Fibroblast of gingiva (primary cell): ENCODE results near the gene TSTD1.

Experiments
- DNase-seq: peaks from one replicate; pipeline ENCODE4 v3.0.0-alpha.2; 2011; ENCODE audit warnings: low read depth

TSTD1 gene, protein sequence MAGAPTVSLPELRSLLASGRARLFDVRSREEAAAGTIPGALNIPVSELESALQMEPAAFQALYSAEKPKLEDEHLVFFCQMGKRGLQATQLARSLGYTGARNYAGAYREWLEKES

GRCh38 chr1:161038523-161039153 lies at the start of gene TSTD1:
TSTD1 (minus strand) TSS chr1:161038964; CDS start chr1:161038889, 75 bp downstream.
- DNase-seq = no peak

GRCh38 chr1:161086457-161086856 lies 47.7 kb upstream of the TSTD1 start:
- DNase-seq = no peak

- no peak for DNase-seq
Measured at GRCh38 chr1:161085165-161085564, 46.4 kb upstream of the TSTD1 start.

GRCh38 chr1:161084597-161084988 lies 45.8 kb upstream of the TSTD1 start:
- no peak for DNase-seq

GRCh38 chr1:161083748-161084596 lies 45.2 kb upstream of the TSTD1 start:
- DNase-seq = no peak

- peak; percentile 78 for DNase-seq
Measured at GRCh38 chr1:161082996-161083747, 44.4 kb upstream of the TSTD1 start.

- DNase-seq = no peak
Measured at GRCh38 chr1:161082483-161082882, 43.7 kb upstream of the TSTD1 start.

- no peak for DNase-seq
Measured at GRCh38 chr1:161081519-161081918, 42.8 kb upstream of the TSTD1 start.

DNA sequence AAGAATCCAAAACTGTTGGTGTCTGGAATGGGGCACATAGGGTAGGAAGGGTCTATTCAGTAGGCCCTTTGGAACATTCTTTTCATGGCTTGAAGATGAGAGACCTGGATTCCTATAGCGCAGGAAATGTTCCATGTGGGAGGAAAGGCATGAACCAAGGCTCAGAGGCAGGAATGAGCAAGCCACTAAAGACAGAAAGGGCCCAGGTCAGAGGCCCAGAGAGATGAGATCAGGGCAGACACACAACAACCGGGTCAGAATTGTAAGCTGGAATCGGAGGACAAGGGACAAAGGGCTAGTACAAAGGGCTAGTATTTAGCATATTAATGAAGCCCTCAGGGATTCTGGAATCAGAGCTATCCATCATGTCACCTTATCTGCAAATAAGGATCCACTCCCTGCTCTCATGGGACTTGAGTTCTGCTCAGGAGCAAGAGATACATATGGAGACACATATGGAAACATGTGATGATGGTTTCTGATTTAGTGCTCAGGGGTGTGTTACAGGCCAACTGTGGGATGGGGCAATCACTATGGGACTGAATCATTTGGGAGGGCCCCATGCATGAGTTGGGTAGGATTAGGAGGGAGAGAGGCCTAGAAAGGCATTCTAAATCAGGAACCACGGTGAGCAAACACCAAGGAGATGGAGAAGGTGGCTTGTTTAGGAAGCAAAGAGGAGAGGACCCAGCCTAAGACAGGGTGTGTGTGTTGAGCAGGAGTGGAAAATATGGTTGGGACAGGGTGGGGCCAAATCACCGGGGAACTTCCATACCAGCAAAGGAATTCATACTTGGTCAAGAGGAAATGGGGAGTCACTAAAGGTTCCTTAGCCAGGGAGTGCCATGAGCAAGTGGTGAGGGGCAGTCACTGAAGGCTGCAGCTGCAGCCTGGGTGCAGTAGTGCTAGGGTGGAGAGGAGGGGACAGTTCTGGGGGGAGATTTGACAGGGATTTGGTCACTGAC lies 42.0 kb upstream of the TSTD1 start:
- no peak for DNase-seq

DNA sequence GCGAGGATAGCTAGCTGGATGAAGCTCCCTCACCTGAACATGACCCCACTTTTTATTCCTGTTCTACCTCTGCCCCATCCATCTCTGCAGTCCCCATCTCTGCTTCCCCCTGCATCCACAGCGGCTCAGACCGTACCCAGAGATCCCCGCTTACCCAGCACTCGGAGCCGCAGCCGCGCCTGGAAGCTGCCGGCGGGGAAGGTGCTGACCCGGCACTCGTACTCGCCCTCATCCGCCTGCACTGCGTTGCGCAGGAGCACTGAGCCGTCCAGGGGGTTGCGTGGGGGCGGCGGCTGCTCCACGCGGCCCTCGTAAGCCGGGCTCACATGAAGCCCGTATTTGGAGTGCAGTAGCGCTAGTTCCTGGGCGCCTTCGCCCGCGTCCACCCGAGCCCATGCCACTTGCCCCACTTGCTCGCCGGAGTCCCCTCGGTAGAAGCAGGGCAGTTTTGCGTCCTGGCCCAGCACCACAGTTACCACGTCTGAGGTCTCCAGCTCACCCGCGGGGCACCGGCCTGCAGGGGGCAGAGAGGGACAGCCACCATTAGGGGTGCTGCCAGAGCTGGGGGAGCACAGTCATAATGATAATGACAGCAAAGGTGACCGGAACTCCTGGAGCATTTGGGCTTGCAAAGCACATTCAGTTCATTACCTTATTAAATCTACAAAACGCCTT lies 40.8 kb upstream of the TSTD1 start:
- DNase-seq = no peak

- DNase-seq = no peak
Measured at GRCh38 chr1:161077426-161077825, 38.7 kb upstream of the TSTD1 start.

DNA sequence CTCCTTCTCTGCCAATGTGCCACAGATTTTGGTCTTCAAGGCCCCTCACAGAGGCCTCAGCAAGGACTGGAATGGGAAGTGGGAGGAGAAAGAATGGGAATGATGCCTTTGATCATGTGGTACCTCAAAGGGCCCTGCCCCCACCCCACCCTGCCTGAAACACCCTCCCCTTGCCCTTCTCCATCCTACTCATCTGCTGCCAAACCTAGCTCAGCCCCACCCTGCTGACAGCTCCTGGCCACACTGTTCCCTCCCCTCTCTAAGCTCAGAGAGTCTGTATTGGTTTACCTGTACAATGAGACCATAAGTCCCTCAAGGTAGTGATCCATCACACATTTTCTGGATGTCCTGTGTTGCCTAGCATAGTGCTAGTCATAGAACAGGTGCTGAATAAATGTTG lies 37.6 kb upstream of the TSTD1 start:
- no peak for DNase-seq

GRCh38 chr1:161074676-161075368 lies 36.1 kb upstream of the TSTD1 start:
- DNase-seq = no peak

- DNase-seq = no peak
Measured at GRCh38 chr1:161073474-161074121, 34.8 kb upstream of the TSTD1 start.

- DNase-seq = no peak
Measured at GRCh38 chr1:161072751-161073449, 34.1 kb upstream of the TSTD1 start.

- DNase-seq = peak; percentile 31
Measured at GRCh38 chr1:161071886-161072371, 33.2 kb upstream of the TSTD1 start.

GRCh38 chr1:161070761-161071160 lies 32.0 kb upstream of the TSTD1 start:
- DNase-seq = no peak

DNA sequence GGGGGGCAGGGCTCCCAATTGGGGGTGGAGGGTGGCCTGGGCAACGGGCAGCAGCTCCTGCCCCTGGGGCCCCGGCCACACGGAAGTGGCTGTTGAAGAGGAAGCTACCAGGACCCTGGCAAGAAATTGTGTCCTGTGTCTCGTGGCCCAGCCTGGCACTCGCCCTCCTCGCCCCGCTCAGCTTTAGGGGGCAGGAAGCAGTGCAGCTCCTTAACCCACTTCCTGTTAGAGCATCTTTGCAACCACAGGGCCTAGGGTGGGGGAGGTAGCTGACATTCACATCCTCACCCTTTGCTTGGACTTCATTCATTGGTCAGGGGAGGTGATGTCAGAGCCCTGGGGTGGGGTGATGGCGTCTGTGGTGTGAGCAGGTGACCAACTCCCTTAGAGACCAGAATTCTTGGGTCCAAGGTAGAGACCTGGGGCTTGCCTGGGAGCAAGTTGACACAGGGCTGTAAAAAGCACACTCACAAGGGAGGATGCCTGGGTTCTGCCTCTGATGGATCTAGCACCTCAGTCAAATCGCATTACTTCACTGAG lies 31.0 kb upstream of the TSTD1 start, which contains the start of gene ARHGAP30:
TSS of gene ARHGAP30 (minus strand) at position 161 of the 540 bp plus-strand sequence. CDS start 267 bp downstream, outside the sequence.
- no peak for DNase-seq
